Amygdala (tissue), 56 donors: Measurements from ENCODE around the gene BACH1.

Source experiments
- DNase-seq, 56 donors: peaks; one replicate each; lab custom pipeline; 2025; lab: John Stamatoyannopoulos, UW

Gene BACH1

GRCh38 chr21:29313662-29314408 is 15.1 kb downstream of the BACH1 start:
- DNase-seq: no peak

- no peak for DNase-seq
Observed at GRCh38 chr21:29315131-29315749, 16.5 kb downstream of the BACH1 start.

- no peak for DNase-seq
Observed at GRCh38 chr21:29316029-29316742, 17.5 kb downstream of the BACH1 start.

GRCh38 chr21:29316806-29317205 is 18.1 kb downstream of the BACH1 start:
- no peak for DNase-seq

- no peak for DNase-seq
Observed at GRCh38 chr21:29318354-29318753, 19.6 kb downstream of the BACH1 start.

DNA sequence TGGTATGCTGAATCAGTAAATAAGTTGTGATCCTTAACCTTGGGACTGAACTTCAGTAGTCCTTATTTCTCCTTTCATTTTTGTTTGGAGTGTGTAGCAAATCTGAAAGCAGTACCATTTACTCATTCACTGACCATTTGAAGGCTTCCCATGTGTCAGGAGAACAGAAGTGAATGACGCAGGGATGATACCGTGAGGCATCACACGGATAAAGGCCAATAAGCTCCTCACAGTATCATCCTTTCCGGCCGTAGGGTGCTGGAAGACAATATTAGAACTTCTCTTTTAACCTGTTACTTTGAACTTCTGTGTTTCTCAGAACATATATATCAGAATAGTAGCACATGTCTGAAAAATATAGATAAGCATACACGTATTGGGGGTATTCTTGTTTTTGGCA is 21.3 kb downstream of the BACH1 start:
- DNase-seq: no peak

DNA sequence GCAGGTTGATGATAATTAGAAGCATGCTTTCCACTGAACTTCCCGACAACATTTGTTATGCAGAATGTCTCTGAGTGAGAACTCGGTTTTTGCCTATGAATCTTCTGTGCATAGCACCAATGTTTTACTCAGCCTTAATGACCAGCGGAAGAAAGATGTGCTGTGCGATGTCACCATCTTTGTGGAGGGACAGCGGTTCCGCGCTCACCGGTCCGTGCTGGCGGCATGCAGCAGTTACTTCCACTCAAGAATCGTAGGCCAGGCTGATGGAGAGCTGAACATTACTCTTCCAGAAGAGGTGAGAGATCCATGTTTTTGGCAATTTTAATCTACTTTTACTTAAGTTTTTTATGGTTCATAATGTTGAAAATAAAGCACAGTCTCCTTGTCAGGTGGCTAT is 22.5 kb downstream of the BACH1 start:
- DNase-seq: no peak

GRCh38 chr21:29321932-29322928 is 23.5 kb downstream of the BACH1 start:
- DNase-seq: no peak

GRCh38 chr21:29323189-29323588 is 24.5 kb downstream of the BACH1 start:
- DNase-seq: no peak

- DNase-seq: no peak
Observed at GRCh38 chr21:29326914-29327554, 28.3 kb downstream of the BACH1 start.

GRCh38 chr21:29329406-29329805 is 30.7 kb downstream of the BACH1 start:
- no peak for DNase-seq

- DNase-seq: no peak
Observed at GRCh38 chr21:29330797-29331196, 32.1 kb downstream of the BACH1 start.

DNA sequence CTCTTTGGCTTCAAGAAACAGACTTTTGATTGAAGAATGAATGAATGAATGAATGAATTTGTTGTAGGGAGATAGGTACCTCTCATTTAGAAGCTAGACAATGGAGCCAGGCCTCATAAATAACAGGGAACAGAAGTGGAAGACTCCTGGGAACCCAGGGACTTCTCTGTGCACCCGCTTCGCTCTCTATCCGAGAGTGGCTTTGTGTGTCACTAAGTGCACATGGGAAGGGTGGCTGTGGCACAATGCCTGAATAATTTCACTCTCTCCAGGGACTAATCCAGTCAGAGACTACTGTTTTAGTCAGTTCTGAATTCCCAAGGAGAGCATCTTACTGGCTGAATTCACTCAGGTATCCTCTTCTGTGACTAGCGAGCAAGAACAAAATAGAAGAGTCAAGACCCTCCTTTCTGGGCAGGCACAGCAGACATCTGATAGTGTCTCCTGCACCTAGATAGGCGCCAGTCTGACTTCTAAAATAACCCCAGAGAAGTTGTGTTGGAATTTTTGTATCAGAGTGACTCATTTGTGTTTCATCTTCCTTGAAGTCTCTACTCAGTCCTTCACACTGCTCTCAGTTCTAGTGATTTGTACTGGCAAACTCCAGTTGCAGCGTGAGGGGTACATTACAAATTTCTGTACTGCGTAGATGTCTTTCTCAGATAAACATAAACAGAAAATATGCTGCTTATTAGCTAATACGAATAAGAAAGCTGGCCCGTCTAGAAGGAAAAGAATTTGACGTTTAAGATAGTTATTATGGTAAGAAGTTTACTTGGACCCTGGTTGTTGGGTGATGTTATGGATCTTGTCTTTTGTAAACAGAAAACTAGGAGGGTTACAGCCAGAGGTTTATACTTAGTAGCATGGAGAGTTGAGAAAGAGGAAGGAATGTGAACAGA is 34.0 kb downstream of the BACH1 start:
- DNase-seq: no peak

- no peak for DNase-seq
Observed at GRCh38 chr21:29333406-29333805, 34.7 kb downstream of the BACH1 start.

DNA sequence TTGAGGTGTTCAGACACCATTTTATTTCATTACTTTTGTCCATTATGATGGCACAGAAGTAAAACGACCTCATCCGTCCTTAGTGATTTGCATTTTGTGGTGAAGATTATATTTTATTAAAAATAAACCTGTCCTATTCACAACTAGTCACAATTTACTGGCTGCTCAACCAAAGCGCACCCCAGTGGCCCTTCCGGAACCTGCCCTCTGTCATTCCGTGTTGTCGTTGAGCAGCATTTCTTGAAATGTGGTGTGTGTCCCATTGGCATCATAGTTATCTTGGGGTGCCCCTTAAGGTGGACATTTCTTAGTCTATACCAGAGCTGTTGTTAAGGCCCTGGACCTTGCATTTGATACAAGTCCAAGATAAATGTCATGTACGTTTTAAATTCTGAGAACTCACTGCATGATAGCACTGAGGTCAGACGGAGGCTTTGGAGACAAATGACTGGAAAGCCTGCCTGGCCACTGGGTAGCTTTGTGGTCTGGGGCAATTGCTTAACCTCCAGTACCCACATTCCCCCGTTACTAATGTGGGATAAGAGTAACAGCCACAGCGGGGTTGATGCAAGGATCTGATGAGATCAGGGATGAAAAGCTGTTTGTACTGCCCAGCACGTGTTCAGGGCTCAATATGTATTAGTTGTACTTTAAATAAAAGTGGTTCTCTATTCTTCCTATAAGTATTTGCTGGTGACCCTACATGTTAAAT is 36.2 kb downstream of the BACH1 start:
- no peak for DNase-seq

DNA sequence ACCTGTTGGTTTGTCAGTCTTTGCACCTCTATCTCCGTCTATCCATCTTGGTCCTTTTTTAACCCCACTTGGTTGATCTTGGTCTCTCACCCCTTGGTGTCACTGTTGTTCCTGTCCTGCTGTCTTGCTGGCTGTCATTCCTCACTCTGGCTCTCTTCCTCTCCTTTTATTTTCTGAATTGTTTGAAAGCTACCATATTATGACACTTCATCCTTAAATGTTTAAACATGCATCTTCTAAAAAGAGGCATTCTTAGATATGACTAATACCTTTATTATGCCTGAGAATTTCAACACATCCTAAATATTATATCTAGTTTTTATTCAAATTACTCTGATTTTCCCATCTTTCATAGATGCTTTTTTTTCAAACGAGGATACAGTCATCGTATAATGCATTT is 37.0 kb downstream of the BACH1 start:
- no peak for DNase-seq

GRCh38 chr21:29338256-29338655 is 39.5 kb downstream of the BACH1 start:
- DNase-seq: no peak

DNA sequence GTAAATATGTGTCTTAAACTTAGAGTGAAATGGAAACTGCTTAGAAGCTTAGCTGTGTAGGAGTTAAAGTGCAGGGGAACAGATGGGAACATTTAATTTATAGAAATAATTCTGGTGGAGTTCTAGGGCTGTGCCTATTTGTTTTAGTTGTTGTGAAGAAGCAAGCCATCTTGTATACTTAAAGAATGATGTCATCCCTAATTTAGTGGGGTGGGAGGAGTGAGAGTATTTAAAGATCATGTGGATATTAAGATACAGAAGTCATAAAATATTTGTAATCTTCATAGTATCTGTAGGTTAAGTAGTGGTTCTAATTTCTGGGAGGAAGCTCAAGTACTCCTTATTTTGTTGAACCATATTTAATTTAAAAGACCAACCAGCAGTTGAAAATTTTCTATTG is 41.5 kb downstream of the BACH1 start:
- no peak for DNase-seq
